CD4-positive, alpha-beta T cell (primary cell): Measurements from ENCODE around the gene RAB23. TPM values are rescaled to one million over a fixed set of nuclear protein-coding genes. Genes with fewer than 3 reads are reported as not detected.

Experiments
- ATAC-seq: fragments of 200-7000 bp; cut with Tn5 transposase; one replicate; pipeline ENCODE4 v1.10.0; 2022; ENCODE audit warnings: mild to moderate bottlenecking; ENCODE audit not compliant: poor library complexity
- CTCF ChIA-PET: fragments of 350-600 bp; sonication (Branson Sonifier 250); formaldehyde crosslinking; loops from one replicate; lab custom pipeline; 2021; ENCODE audit warnings: antibody characterized with exemption, inconsistent platforms; lab: Charles Lee
- POLR2A ChIA-PET: fragments of 350-600 bp; sonication (Branson Sonifier 250); formaldehyde crosslinking; loops from one replicate; lab custom pipeline; 2021; ENCODE audit warnings: antibody characterized with exemption, inconsistent platforms; lab: Charles Lee
- DNase-seq, 14 experiments: peaks; one replicate each; pipeline ENCODE4 v3.0.0-alpha.2; 2013 to 2020; ENCODE audit warnings: mixed read lengths in 2 of 14
- H3K27ac ChIP-seq, 2 donors: one replicate each; pipeline versions ENCODE4 v1.5.1 to v1.7.0; 2013; ENCODE audit warnings: low read length in 2 of 2, low read depth in 1 of 2, mild to moderate bottlenecking in 1 of 2
- H3K27me3 ChIP-seq, 2 experiments: 1 replicate in 1 of 2; 2 replicates in 1 of 2; pipeline versions ENCODE4 v1.6.1 to v1.7.0; 2013; ENCODE audit warnings: low read length in 2 of 2, control low read depth in 1 of 2, mild to moderate bottlenecking in 1 of 2, moderate library complexity in 1 of 2; ENCODE audit not compliant: insufficient read depth in 2 of 2, control insufficient read depth in 1 of 2
- H3K36me3 ChIP-seq: one replicate; pipeline ENCODE4 v1.6.1; 2013; ENCODE audit warnings: low read length, control low read depth; ENCODE audit not compliant: insufficient read depth
- H3K4me1 ChIP-seq: one replicate; pipeline ENCODE4 v1.6.1; 2013; ENCODE audit warnings: low read length, control low read depth; ENCODE audit not compliant: insufficient read depth
- H3K4me3 ChIP-seq: one replicate; pipeline ENCODE4 v1.5.1; 2013; ENCODE audit warnings: mild to moderate bottlenecking, low read length, moderate library complexity
- H3K9me3 ChIP-seq, 2 experiments: 1 replicate in 1 of 2; 2 replicates in 1 of 2; pipeline versions ENCODE4 v1.6.1 to v1.7.0; 2013; ENCODE audit warnings: low read length in 2 of 2, mild to moderate bottlenecking in 2 of 2, control low read depth in 1 of 2, moderate library complexity in 1 of 2; ENCODE audit not compliant: control insufficient read depth in 1 of 2, insufficient read depth in 1 of 2
- H3K27ac Mint-ChIP-seq: one replicate; pipeline ENCODE4 v1.8.0; 2020; ENCODE audit warnings: mixed read lengths
- H3K27me3 Mint-ChIP-seq: one replicate; pipeline ENCODE4 v1.8.0; 2021; ENCODE audit warnings: mixed read lengths
- H3K36me3 Mint-ChIP-seq: one replicate; pipeline ENCODE4 v1.8.0; 2021; ENCODE audit warnings: low read depth, mixed read lengths
- H3K4me1 Mint-ChIP-seq: one replicate; pipeline ENCODE4 v1.8.0; 2021; ENCODE audit warnings: low read depth, mixed read lengths
- H3K4me3 Mint-ChIP-seq: one replicate; pipeline ENCODE4 v1.8.0; 2020; ENCODE audit warnings: mild to moderate bottlenecking, mixed read lengths
- H3K9me3 Mint-ChIP-seq: one replicate; pipeline ENCODE4 v1.8.0; 2020; ENCODE audit warnings: mixed read lengths
- CTCF ChIP-seq: fragments of 200-600 bp; IDR thresholded peaks from one replicate; pipeline ENCODE4 v1.8.0; 2022; ENCODE audit warnings: antibody characterized with exemption, mild to moderate bottlenecking
- intact Hi-C, 2 experiments: fragments of 100-400 bp; cut with DNase I in 1 of 2; cut with micrococcal nuclease in 1 of 2; formaldehyde crosslinking; loops; one replicate each; pipeline versions ENCODE4 v1.15.1 to v1.9.0; 2023 to 2025; cut with DNase I, micrococcal nuclease
- total RNA-seq, 174 experiments: library from RNA in 2 of 174; stranded (reverse) in 2 of 174; gene quantifications; one replicate each; pipeline ENCODE4 v1.2.3 and lab custom pipeline; 2021 to 2026

The RAB23 gene
- total RNA-seq, 2 experiments from 2014 or later, result 0.45 to 0.49 TPM

- no peak for TF ChIP-seq CTCF
- Mint-ChIP-seq H3K36me3 (no peaks in the 10 kb centered on the region), H3K4me1 (no peaks in the 10 kb centered on the region), H3K27ac (no peak overlapping the region), H3K9me3 (no peaks in the 10 kb centered on the region), H3K27me3 (no peaks in the 10 kb centered on the region), H3K4me3 (no peak overlapping the region)
- Histone ChIP-seq H3K9me3 (no peaks in the 10 kb centered on the region), H3K4me3 (no peak overlapping the region), H3K27me3 (no peaks in the 10 kb centered on the region), H3K27ac (no peak overlapping the region), H3K4me1 (no peaks in the 10 kb centered on the region), H3K36me3 (no peaks in the 10 kb centered on the region)
- DNase-seq, result no peak
- ChIA-PET CTCF (no interaction called here), POLR2A (interaction anchor here (0.9 kb wide), 1 partner anchor 32 kb away, joined by 5 read pairs; the partner anchor contains the start of gene RAB23)
- intact Hi-C loops, result no loop called here
- no peak for ATAC-seq
These were observed 32.1 kb upstream of the RAB23 start for GRCh38 chr6:57254055-57254717.

- no peak overlapping the region for H3K4me3 Mint-ChIP-seq
- no peak for TF ChIP-seq CTCF
- intact Hi-C loops, result no loop called here
- H3K36me3 Mint-ChIP-seq, result no peaks in the 10 kb centered on the region
- H3K4me1 Mint-ChIP-seq, result no peaks in the 10 kb centered on the region
- H3K27me3 Mint-ChIP-seq, result no peaks in the 10 kb centered on the region
- Histone ChIP-seq H3K9me3 (no peaks in the 10 kb centered on the region), H3K4me3 (no peak overlapping the region), H3K36me3 (no peaks in the 10 kb centered on the region), H3K27me3 (no peaks in the 10 kb centered on the region), H3K27ac (no peak overlapping the region), H3K4me1 (no peaks in the 10 kb centered on the region)
- no peak overlapping the region for H3K27ac Mint-ChIP-seq
- ChIA-PET POLR2A (interaction anchor here (0.9 kb wide), 1 partner anchor 31 kb away, joined by 5 read pairs; the partner anchor contains the start of gene RAB23), CTCF (no interaction called here)
- DNase-seq (no peak), ATAC-seq (no peak)
- H3K9me3 Mint-ChIP-seq, result no peaks in the 10 kb centered on the region
These were observed 30.9 kb upstream of the RAB23 start for GRCh38 chr6:57252975-57253374.

DNA sequence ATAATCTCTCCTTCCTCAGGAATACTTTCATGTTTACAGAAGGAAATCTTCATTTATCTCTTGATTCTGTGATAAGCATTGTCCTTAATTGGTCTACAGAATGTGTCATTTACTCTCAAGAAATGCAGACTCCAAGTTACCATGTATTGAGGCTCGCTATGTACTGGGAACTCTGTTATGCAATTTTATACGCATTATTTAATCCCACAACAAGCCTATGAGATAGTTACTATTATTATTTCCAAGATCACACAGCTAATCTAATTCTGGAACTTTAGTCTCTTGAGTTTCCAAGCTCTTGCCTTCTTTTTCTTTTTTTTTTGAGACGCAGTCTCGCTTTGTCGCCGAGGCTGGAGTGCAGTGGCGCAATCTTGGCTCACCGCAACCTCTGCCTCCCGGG is 30.0 kb upstream of the RAB23 start:
- POLR2A ChIA-PET, result no interaction called here
- no peaks in the 10 kb centered on the region for H3K4me1 ChIP-seq
- H3K36me3 Mint-ChIP-seq, result no peaks in the 10 kb centered on the region
- ATAC-seq (no peak), DNase-seq (no peak)
- H3K27me3 Mint-ChIP-seq, result no peaks in the 10 kb centered on the region
- no peaks in the 10 kb centered on the region for H3K27me3 ChIP-seq
- no peaks in the 10 kb centered on the region for H3K9me3 ChIP-seq
- H3K27ac ChIP-seq, result no peak overlapping the region
- no peaks in the 10 kb centered on the region for H3K36me3 ChIP-seq
- no peaks in the 10 kb centered on the region for H3K4me1 Mint-ChIP-seq
- TF ChIP-seq CTCF, result no peak
- H3K4me3 Mint-ChIP-seq, result no peak overlapping the region
- H3K9me3 Mint-ChIP-seq, result no peaks in the 10 kb centered on the region
- CTCF ChIA-PET, result no interaction called here
- H3K4me3 ChIP-seq, result no peak overlapping the region
- intact Hi-C loops, result no loop called here
- no peak overlapping the region for H3K27ac Mint-ChIP-seq
